HepG2 (cell line): ENCODE data around the gene PIK3CB. TPM values are rescaled to one million over a fixed set of nuclear protein-coding genes. Genes with fewer than 3 reads are reported as not detected.
A peak's percentile ranks its signal among the peaks of the same experiment; 100 is the strongest.

ENCODE experiments used
- ARHGAP35 ChIP-seq: sonication (generic); formaldehyde crosslinking; IDR thresholded peaks from 2 replicates; pipeline ENCODE4 v1.9.0; 2022; ENCODE audit warnings: mild to moderate bottlenecking, inconsistent platforms, moderate library complexity, missing genetic modification reagents, borderline replicate concordance
- ARNT ChIP-seq: fragments of 450-650 bp; IDR thresholded peaks from 2 replicates; pipeline ENCODE4 v1.6.1; 2017
- ATM ChIP-seq: fragments of 450-650 bp; IDR thresholded peaks from 2 replicates; pipeline ENCODE4 v1.7.1; 2017; ENCODE audit warnings: mild to moderate bottlenecking, borderline replicate concordance
- ELF1 ChIP-seq: sonication (generic); formaldehyde crosslinking; IDR thresholded peaks from 2 replicates; pipeline ENCODE4 v1.4.0; 2020; ENCODE audit warnings: missing genetic modification reagents
- FLYWCH1 ChIP-seq: sonication (generic); formaldehyde crosslinking; IDR thresholded peaks from 2 replicates; pipeline ENCODE4 v1.8.1; 2023; ENCODE audit warnings: mild to moderate bottlenecking, missing genetic modification reagents
- MED1 ChIP-seq: sonication (generic); formaldehyde crosslinking; IDR thresholded peaks from 2 replicates; pipeline ENCODE4 v1.4.0; 2020; ENCODE audit warnings: missing genetic modification reagents
- MIXL1 ChIP-seq: IDR thresholded peaks from 2 replicates; pipeline ENCODE4 v1.6.1; 2016
- MZF1 ChIP-seq: sonication (generic); formaldehyde crosslinking; IDR thresholded peaks from 2 replicates; pipeline ENCODE4 v1.8.1; 2023; ENCODE audit warnings: mild to moderate bottlenecking, missing genetic modification reagents, borderline replicate concordance
- NFIC ChIP-seq: IDR thresholded peaks from 2 replicates; pipeline ENCODE4 v1.6.1; 2012; ENCODE audit warnings: mild to moderate bottlenecking, low read length, inconsistent platforms
- NFYC ChIP-seq: IDR thresholded peaks from 2 replicates; pipeline ENCODE4 v1.6.1; 2016; ENCODE audit warnings: missing genetic modification reagents, missing compliant biosample characterization
- PATZ1 ChIP-seq: sonication (generic); formaldehyde crosslinking; IDR thresholded peaks from 2 replicates; pipeline ENCODE4 v1.4.0; 2020; ENCODE audit warnings: missing genetic modification reagents
- PPARG ChIP-seq: conservative IDR thresholded peaks from 2 replicates; pipeline ENCODE4 v1.6.1; 2016; ENCODE audit warnings: missing biosample characterization, missing genetic modification reagents
- SMARCC2 ChIP-seq: fragments of 450-650 bp; IDR thresholded peaks from 2 replicates; pipeline ENCODE4 v1.6.1; 2017; ENCODE audit warnings: antibody characterized with exemption, mild to moderate bottlenecking
- SRSF1 ChIP-seq: fragments of 200-400 bp; formaldehyde crosslinking; optimal IDR thresholded peaks from 2 replicates; pipeline ENCODE3; 2017; ENCODE audit warnings: mild to moderate bottlenecking, low read depth, low read length, moderate library complexity
- TBX2 ChIP-seq: sonication (generic); formaldehyde crosslinking; IDR thresholded peaks from 2 replicates; pipeline ENCODE4 v1.5.0; 2020; ENCODE audit warnings: missing genetic modification reagents, mild to moderate bottlenecking, borderline replicate concordance
- ZBTB37 ChIP-seq: sonication (generic); formaldehyde crosslinking; IDR thresholded peaks from 2 replicates; pipeline ENCODE4 v1.4.0; 2020; ENCODE audit warnings: mild to moderate bottlenecking, missing genetic modification reagents
- ZNF275 ChIP-seq: sonication (generic); formaldehyde crosslinking; IDR thresholded peaks from 2 replicates; pipeline ENCODE4 v1.8.0; 2022; ENCODE audit warnings: missing genetic modification reagents, mild to moderate bottlenecking, inconsistent platforms, borderline replicate concordance
- ZNF567 ChIP-seq: sonication (generic); formaldehyde crosslinking; IDR thresholded peaks from 2 replicates; pipeline ENCODE4 v1.8.1; 2023; ENCODE audit warnings: mild to moderate bottlenecking, missing genetic modification reagents, borderline replicate concordance
- ZNF570 ChIP-seq: sonication (generic); formaldehyde crosslinking; IDR thresholded peaks from 2 replicates; pipeline ENCODE4 v1.4.0; 2020; ENCODE audit warnings: mild to moderate bottlenecking, missing genetic modification reagents, borderline replicate concordance
- ZNF598 ChIP-seq: sonication (generic); formaldehyde crosslinking; IDR thresholded peaks from 2 replicates; pipeline ENCODE4 v1.5.1; 2020; ENCODE audit warnings: mild to moderate bottlenecking, missing genetic modification reagents, borderline replicate concordance
- ZNF709 ChIP-seq: sonication (generic); formaldehyde crosslinking; IDR thresholded peaks from 2 replicates; pipeline ENCODE4 v1.5.0; 2020; ENCODE audit warnings: mild to moderate bottlenecking, missing genetic modification reagents
- ZNF768 ChIP-seq: sonication (generic); formaldehyde crosslinking; IDR thresholded peaks from 2 replicates; pipeline ENCODE4 v1.4.0; 2020; ENCODE audit warnings: missing genetic modification reagents
- polyA plus RNA-seq, 8 experiments: library from polyadenylated mRNA; depleted of rRNA in 3 of 8; stranded (reverse) in 7 of 8; unstranded in 1 of 8; fragments of >200 nt; fragmentation: Illumina TruSeq in 4 of 8; extraction: Trizol in 4 of 8; gene quantifications; 2 replicates each; pipeline versions ENCODE4 v1.2.1 to v1.2.3, GENCODE V29; 2011 to 2016; ENCODE audit warnings: low read depth in 4 of 8, missing spikeins in 1 of 8, mixed read lengths in 1 of 8; ENCODE audit not compliant: insufficient read depth in 1 of 8
- total RNA-seq, 5 experiments: library from RNA; depleted of rRNA; stranded (reverse); fragments of >200 nt; fragmentation: Illumina TruSeq; extraction: Trizol; gene quantifications; 2 replicates each; pipeline ENCODE4 v1.2.3, GENCODE V29; 2016; ENCODE audit warnings: low read depth in 1 of 5
- TF ChIP-seq, protein P1 (sequence below): sonication (generic); formaldehyde crosslinking; IDR thresholded peaks from 2 replicates; pipeline ENCODE4 v1.5.0; 2020; ENCODE audit warnings: missing genetic modification reagents

PIK3CB gene
- total and polyA plus RNA-seq, 2 of the 13 experiments (the other 11 are each of a cell fraction or from before 2014, with no cell fraction given) = 6.6 to 18.7 TPM

DNA sequence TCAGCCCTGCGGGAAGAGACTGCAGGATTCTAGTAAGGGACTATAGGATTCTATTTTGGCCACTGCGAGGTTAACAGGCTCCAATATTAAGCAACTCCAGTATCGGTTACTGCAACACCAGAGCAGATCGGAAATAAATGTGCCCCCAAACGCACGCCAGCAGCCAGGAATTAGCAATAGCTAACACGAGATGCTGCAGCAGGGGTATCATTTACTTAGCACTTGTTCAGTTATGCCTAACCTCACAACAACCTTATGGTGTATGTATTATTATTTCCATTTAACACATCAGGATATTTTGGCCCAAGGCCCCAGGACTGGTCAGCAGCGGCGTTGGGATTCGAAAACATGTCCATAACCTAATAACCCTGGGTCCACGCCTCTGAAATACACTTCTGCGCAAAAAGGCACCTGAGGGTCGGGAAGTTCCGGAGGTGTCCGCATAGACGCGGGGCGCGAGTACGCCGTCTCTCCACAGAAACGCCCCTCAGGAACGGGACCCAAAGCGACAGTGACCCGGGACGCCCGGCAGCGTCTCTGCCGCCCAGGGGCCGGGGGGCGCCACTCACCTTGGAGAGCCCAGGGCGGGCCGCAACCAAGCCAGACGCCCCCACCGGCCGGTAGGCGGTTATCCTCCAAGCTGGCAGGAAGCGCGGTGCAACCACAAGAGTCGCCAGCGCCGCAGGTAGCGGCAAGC lies 681 bp downstream of the PIK3CB start (continued):
- no peak for TF ChIP-seq ARHGAP35
- no peak for TF ChIP-seq MIXL1 (CRISPR knock-in tag)
- no peak for TF ChIP-seq ZBTB37 (CRISPR knock-in tag)
- no peak for TF ChIP-seq SMARCC2
- no peak for TF ChIP-seq ZNF709 (CRISPR knock-in tag)
- TF ChIP-seq PPARG (CRISPR knock-in tag) = 0 out of 2 replicates have a peak, but pooled peaks have one; percentile 21
- peak; percentile 65; the same call in 1 of the 2 replicates for TF ChIP-seq ZNF768 (CRISPR knock-in tag)
- no peak for TF ChIP-seq NFYC (CRISPR knock-in tag)
- TF ChIP-seq, protein P1, sequence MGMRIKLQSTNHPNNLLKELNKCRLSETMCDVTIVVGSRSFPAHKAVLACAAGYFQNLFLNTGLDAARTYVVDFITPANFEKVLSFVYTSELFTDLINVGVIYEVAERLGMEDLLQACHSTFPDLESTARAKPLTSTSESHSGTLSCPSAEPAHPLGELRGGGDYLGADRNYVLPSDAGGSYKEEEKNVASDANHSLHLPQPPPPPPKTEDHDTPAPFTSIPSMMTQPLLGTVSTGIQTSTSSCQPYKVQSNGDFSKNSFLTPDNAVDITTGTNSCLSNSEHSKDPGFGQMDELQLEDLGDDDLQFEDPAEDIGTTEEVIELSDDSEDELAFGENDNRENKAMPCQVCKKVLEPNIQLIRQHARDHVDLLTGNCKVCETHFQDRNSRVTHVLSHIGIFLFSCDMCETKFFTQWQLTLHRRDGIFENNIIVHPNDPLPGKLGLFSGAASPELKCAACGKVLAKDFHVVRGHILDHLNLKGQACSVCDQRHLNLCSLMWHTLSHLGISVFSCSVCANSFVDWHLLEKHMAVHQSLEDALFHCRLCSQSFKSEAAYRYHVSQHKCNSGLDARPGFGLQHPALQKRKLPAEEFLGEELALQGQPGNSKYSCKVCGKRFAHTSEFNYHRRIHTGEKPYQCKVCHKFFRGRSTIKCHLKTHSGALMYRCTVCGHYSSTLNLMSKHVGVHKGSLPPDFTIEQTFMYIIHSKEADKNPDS (CRISPR knock-in tag) = no peak
- no peak for TF ChIP-seq ZNF567
- peak; percentile 94 for TF ChIP-seq PATZ1 (CRISPR knock-in tag)
- TF ChIP-seq SRSF1 = peak; percentile 78
- peak; percentile 44; the same call in 1 of the 2 replicates for TF ChIP-seq TBX2 (CRISPR knock-in tag)
- TF ChIP-seq FLYWCH1 (CRISPR knock-in tag) = no peak
- no peak for TF ChIP-seq ZNF570 (CRISPR knock-in tag)
- peak; percentile 41; the same call in 1 of the 2 replicates for TF ChIP-seq ELF1
- TF ChIP-seq ZNF598 (CRISPR knock-in tag) = no peak
- no peak for TF ChIP-seq MZF1
- no peak for TF ChIP-seq ZNF275 (CRISPR knock-in tag)
- no peak for TF ChIP-seq ATM
- peak; percentile 55 for TF ChIP-seq MED1 (CRISPR knock-in tag)
- no peak for TF ChIP-seq ARNT
- TF ChIP-seq NFIC = no peak
